GM12875 (cell line): ENCODE data around the gene GTSE1.
A peak's percentile ranks its signal among the peaks of the same experiment; 100 is the strongest.

Source experiments
- H3K4me3 ChIP-seq: one replicate; pipeline ENCODE4 v1.5.1; 2011; ENCODE audit warnings: low read depth, low read length, control low read depth
- TF ChIP-seq, protein P1 (sequence below): IDR thresholded peaks from 2 replicates; pipeline ENCODE4 v1.5.1; 2011; ENCODE audit warnings: low read depth, mild to moderate bottlenecking, control low read depth, inconsistent platforms, low read length, moderate library complexity, borderline replicate concordance; ENCODE audit not compliant: insufficient read depth

The GTSE1 gene

DNA sequence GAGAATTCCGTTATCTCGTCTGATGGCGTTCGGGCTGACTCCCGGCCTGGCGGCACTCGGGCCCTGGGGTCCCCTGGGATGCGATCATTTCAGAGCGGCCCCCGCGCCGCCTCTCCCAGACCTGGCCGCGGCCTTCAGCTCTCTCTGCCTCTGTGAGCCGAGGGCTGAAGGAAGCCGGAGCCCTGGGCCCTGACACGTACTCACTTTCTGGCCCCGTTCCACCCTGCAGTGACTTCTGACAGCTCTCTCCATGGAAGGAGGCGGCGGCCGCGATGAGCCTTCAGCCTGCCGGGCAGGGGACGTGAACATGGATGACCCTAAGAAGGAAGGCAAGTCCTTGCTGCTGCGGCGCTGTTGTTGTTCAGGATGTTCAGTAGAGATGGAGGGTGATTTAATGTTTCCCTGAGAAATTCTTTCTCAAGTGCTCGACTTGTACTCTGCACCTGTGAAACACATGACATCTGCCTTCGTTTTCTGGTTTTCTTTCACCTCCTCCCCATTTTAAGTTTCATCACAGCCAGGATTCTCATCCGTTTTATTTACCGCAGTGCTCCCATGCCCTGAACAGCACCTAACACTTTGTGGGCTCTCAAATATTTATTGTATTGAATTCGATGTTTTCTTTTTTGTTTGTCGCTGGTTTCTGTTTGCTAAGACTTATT lies 612 bp downstream of the GTSE1 start:
- TF ChIP-seq, protein P1, sequence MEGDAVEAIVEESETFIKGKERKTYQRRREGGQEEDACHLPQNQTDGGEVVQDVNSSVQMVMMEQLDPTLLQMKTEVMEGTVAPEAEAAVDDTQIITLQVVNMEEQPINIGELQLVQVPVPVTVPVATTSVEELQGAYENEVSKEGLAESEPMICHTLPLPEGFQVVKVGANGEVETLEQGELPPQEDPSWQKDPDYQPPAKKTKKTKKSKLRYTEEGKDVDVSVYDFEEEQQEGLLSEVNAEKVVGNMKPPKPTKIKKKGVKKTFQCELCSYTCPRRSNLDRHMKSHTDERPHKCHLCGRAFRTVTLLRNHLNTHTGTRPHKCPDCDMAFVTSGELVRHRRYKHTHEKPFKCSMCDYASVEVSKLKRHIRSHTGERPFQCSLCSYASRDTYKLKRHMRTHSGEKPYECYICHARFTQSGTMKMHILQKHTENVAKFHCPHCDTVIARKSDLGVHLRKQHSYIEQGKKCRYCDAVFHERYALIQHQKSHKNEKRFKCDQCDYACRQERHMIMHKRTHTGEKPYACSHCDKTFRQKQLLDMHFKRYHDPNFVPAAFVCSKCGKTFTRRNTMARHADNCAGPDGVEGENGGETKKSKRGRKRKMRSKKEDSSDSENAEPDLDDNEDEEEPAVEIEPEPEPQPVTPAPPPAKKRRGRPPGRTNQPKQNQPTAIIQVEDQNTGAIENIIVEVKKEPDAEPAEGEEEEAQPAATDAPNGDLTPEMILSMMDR, result no peak
- peak overlapping the region; percentile 91 for H3K4me3 ChIP-seq

DNA sequence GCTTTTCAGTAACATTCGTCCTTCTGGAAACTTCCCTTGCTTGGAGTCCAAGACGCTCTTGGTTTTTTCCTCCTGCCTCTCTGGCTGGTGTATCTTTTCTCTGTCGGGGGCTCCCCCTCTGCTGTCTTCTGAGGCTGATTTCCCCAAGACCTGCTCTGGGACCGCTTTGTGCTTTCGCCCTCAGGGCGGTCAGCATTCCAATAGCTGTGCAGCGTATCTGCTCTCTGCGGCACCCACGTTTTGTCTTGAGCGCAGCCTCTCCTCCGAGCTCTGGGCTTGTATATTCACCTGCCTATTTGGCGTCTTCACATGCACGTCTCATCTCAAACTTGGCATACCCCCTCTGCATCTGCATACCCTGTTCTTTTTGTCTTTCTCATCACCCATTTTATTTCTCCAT lies 2.4 kb downstream of the GTSE1 start:
- TF ChIP-seq, protein P1, result no peak

DNA sequence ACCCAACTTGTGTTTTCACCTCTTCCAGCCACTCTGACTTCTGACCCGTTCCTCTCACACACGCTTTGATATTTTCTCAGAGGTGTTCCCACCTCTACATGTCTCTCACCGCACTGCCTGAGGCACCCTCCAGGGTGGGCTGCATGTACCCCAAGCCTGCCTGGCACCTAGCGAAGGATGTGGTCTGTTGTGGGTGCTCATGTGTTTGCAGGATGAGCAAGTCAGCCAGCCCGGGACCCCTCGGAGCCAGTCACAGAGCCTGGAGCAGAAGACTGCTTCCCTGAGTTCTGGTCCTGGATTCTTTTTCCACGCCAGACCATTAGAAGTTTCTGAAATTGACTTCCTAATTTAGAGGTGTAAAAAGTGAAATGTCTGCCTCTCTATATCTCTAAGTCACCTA lies 3.8 kb downstream of the GTSE1 start:
- no peak overlapping the region for H3K4me3 ChIP-seq
- TF ChIP-seq, protein P1, result no peak

More for the DNA sequence above, 2.4 kb downstream of the GTSE1 start:
- H3K4me3 ChIP-seq, result no peak overlapping the region

DNA sequence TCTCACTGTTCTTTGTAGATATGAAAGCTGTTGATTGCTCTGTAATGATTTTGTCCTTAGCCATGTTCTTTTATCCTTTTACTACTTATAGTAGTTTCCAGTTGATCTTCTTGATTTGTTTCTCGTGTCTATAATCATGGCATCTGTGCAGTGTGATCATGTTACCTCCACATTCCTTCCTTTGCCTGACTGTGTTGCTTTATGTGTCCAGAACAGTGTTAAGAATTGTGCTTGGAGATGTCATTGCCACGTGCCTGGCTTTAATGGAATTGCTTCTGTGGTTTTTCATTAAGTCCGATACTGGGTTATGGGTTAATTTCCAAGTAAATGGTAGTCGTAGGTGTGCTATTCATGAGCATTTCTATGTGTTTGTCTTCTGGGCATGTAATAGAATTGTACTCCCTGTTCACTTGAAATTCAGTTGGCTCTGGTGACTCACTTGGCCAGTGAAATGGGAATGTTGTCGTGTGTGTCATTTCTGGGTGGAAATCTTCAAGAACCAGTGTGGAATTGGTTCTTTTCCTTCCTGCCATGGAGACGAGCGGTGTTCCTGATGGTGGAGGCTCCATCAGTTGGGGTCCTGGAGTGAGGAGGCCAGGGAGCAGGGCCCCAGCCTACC lies 6.8 kb downstream of the GTSE1 start:
- TF ChIP-seq, protein P1, result no peak
- H3K4me3 ChIP-seq, result no peak overlapping the region

DNA sequence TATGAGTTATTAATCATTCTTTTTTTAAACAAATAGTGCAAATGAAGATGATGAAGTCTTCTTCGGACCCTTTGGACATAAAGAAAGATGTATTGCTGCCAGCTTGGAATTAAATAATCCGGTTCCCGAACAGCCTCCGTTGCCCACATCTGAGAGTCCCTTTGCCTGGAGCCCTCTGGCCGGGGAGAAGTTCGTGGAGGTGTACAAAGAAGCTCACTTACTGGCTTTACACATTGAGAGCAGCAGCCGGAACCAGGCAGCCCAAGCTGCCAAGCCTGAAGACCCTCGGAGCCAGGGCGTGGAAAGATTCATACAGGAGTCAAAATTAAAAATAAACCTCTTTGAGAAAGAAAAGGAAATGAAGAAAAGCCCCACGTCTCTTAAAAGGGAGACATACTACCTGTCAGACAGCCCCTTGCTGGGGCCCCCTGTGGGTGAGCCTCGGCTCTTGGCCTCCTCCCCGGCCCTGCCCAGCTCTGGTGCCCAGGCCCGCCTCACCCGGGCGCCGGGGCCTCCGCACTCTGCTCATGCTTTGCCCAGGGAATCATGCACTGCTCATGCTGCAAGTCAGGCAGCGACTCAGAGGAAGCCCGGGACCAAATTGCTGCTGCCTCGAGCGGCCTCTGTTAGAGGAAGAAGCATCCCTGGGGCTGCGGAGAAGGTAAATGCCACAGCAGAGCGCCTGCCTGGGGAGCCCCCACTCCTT lies 11.8 kb downstream of the GTSE1 start:
- TF ChIP-seq, protein P1, result no peak
- no peak overlapping the region for H3K4me3 ChIP-seq

DNA sequence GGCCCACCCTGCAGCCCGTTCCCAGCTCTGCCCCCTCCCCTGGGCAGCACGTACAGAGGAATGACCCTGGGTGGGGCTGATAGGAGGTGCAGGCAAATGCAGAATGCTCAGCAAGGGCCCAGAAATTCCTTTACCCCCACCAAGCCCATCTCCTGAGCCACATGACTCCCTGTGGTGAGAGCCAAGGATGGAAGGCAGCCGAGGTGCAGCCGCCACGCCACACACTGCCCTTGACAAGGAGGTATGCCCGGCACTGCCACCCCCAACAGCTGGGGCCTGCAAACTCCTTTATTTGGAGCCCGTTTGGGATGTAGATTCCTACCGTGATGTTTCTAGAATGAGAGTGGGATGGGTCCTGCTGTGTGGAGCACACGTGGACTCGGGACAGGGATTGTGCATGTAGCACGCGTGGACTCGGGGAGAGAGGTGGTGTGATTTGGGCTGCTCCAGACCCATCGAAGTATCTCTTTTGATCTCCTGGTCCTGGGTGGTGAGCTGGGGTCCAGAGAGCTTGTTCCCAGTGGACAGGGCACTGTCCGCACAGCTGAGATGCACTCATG lies 12.9 kb downstream of the GTSE1 start:
- TF ChIP-seq, protein P1, result no peak
- no peak overlapping the region for H3K4me3 ChIP-seq
